ENCODE measurements around the gene DOP1B. TPM values are rescaled to one million over a fixed set of nuclear protein-coding genes. Genes with fewer than 3 reads are reported as not detected.
"Not testable (repeated sequence)": the region's sequence is repeated elsewhere in the genome, so short reads cannot be mapped to it uniquely, and the experiment has no call there.

DOP1B gene
- polyA plus RNA-seq, 4 donors = 5.2 to 8.2 (median 6.1) TPM

GRCh38 chr21:36132696-36133095 is 23.9 kb upstream of the DOP1B start:
- no peak for DNase-seq (ENCODE audit: low read depth in 4 of 4, low spot score in 2 of 4)

DNA sequence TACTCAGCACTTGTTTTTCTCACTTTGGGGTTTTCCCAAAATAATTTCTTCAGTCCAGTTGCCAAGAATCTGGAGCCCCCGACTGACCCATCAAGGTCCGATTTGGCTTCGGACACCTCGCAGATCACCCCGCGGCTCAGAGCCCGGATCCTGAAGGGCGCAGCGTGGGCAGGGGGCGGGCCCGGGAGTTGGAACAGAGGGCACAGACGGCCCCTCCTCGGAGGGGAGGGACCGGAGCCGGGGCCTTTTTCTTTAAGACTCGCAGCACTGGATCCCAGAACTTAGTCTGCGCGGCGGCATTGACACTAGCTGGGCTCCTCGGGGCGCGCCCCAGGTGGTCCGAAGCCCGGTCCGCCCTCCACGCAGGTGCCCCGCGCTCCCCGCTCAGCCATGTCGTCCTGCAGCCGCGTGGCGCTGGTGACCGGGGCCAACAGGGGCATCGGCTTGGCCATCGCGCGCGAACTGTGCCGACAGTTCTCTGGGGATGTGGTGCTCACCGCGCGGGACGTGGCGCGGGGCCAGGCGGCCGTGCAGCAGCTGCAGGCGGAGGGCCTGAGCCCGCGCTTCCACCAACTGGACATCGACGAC is 21.7 kb upstream of the DOP1B start, which contains the start of gene CBR3:
Gene CBR3, plus strand, starts transcription at position 277 of the 588 bp plus-strand sequence. Its CDS starts 114 bp downstream, at position 391.
- no peak for DNase-seq (ENCODE audit: low read depth in 4 of 4, low spot score in 2 of 4)

- DNase-seq (ENCODE audit: low read depth in 4 of 4, low spot score in 2 of 4) = no peak
These were observed 21.1 kb upstream of the DOP1B start for GRCh38 chr21:36135391-36136102.

DNA sequence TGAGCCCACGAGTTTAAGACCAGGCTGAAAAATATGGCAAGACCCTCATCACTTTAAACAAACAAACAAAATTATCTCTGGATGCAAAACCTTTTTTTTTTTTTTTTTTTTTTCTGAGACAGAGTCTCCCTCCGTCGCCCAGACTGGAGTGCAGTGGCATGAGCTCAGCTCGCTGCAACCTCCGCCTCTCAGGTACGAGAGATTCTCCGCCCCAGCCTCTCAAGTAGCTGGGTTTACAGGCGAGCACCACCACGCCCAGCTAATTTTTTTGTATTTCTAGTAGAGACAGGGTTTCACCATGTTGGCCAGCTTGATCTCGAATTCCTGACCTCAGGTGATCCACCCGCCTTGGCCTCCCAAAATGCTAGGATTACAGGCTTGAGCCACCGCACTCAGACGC is 16.8 kb upstream of the DOP1B start:
- not testable (repeated sequence) for DNase-seq (ENCODE audit: low read depth in 4 of 4, low spot score in 2 of 4)

DNA sequence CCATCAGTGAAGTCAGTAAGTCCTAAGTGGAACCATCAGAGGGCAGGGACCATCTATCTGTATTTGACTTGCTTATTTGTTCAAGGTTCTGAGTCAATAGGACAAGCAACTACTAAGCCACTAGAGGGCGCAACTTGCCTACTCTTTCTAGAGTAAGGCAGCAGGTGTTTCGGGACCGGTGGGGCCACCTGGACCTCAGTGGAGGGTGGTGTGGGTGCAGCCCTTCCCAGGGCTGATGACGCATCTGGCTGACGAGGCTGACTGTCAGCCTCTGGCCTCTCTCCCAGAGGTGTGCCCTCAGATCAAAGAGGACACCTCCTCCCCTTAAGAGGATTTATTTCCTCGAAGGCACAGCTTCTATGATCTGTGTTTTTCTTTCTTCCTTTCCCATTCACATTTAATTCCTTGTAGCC is 15.1 kb upstream of the DOP1B start:
- peak in 2 of 4 donors; percentile 66 to 78 for DNase-seq (ENCODE audit: low read depth in 4 of 4, low spot score in 2 of 4)

GRCh38 chr21:36144233-36144632 is 12.4 kb upstream of the DOP1B start:
- DNase-seq (ENCODE audit: low read depth in 4 of 4, low spot score in 2 of 4) = not testable (repeated sequence)

DNA sequence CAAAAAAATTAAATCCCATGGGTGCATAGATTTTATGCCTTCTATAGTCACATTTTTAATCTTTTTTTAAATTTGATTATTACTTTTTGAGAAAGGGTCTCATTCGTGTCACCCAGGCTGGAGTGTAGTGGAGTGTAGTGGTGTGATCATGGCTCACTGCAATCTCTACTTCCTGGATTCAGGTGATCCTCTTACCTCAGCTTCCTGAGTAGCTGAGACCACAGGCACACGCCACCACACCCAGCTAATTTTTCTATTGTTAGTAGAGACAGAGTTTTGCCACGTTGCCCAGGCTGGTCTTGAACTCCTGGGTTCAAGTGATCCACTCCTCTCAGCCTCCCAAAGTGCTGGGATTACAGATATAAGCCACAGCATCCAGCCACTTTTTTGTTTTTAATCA is 11.4 kb upstream of the DOP1B start:
- no peak for DNase-seq (ENCODE audit: low read depth in 4 of 4, low spot score in 2 of 4)

DNA sequence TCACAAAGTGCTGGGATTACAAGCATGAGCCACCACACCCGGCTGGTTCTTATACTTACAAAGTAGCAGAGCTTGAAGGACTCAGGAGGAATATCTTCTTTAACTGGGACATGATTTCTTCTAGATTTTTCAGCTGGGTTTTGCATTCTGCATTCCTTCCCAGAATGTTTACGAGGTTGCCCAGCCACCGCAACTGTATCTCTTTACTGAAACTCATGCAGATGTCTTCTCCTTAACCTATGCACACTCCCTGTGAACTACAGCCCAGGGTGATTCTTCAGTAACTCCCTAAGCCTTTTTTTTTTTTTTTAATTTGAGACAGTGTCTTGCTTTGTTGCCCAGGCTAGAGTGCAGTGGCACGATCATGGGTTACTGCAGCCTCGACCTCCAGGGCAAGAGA is 8.7 kb upstream of the DOP1B start:
- no peak for DNase-seq (ENCODE audit: low read depth in 4 of 4, low spot score in 2 of 4)

- DNase-seq (ENCODE audit: low read depth in 4 of 4, low spot score in 2 of 4) = no peak
These were observed 7.7 kb upstream of the DOP1B start for GRCh38 chr21:36148886-36149285.

DNA sequence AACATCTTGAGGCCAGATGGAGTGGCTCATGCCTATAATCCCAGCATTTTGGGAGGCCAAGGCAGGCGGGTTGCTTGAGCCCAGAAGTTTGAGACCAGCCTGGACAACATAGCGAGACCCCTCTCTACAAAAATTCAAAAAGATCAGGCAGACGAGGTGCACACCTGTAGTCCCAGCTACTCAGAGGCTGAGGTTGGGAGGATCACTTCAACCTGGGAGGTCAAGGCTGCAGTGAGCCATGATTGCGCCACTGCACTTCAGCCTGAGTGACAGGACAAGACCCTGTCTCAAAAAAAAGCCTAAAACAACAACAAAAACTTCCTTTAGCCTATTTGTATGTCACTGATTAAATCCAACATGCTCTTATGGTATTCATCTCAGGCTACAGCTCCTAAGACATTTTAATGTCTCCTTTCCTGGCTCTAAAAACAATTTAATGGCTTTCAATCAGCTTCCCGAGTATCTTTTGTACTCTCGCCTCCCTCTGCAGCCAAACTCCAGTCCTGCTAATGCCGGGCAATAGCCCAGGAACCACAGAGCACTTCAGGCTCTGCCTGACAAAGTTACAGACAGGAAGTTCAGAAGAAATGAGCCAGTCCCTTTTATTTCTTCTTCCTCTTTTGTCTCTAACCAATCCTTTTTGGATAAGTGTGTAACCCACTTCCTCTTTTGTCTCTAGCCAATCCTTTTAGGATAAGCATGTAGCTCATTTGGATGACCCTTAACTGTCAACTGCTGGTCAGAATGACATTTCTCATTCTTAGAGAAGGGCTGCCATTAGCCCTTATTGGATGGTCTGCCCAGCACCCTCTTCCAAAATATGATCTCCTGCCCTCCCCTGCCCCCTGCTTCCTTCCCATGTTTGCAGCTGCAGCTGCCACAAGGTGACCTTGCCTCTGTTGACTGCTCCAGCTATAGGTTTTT is 6.6 kb upstream of the DOP1B start:
- DNase-seq (ENCODE audit: low read depth in 4 of 4, low spot score in 2 of 4) = no peak

- no peak for DNase-seq (ENCODE audit: low read depth in 4 of 4, low spot score in 2 of 4)
These were observed 853 bp upstream of the DOP1B start for GRCh38 chr21:36155603-36156338.

DNA sequence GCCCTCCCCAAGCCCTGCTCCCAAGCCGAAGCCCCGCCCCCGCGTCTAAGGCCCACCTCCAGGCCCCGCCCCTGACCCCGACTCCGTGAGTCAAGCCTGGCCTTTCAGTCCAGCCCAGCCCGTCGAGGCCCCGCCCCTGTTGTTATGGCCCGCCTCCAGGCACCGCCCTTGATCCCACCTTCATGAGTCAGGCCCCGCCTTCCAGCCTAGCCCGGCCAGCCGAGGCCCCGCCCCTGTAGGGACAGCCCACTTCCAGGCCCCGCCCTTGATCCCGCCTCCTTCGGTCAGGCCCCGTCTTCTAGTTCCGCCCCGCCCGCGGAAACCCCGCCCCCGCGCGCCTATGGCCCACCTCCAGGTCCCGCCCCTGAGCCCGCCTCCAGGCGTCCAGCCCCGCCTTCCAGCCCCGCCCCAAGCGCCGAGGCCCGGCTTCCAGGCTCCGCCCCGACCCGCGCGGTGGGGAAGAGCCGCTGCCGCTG is 247 bp upstream of the DOP1B start:
- DNase-seq (ENCODE audit: low read depth in 4 of 4, low spot score in 2 of 4) = peak in 3 of 4 donors; percentile 94 to 98 (median 96)

- DNase-seq (ENCODE audit: low read depth in 4 of 4, low spot score in 2 of 4) = no peak
These were observed 2.8 kb downstream of the DOP1B start for GRCh38 chr21:36159356-36159921.

GRCh38 chr21:36160850-36161178 is 4.2 kb downstream of the DOP1B start:
- DNase-seq (ENCODE audit: low read depth in 4 of 4, low spot score in 2 of 4) = no peak

DNA sequence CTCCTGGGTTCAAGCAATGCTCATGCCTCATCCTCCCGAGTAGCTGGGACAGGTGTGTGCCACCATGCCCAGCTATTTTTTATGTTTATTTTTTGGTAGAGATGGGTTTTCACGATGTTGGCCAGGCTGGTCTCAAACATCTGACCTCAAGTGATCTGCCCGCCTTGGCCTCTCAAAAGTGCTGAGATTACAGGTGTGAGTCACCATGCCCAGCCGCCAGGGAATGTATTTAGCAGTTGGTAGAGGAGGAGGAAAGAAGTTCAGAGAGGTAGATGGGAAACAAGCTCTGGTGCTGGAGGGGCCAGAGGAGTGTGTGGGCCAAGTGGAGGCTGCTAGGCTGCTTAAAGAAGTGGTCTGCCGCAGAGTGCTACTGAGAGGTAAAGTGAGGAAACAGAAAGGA is 6.0 kb downstream of the DOP1B start:
- DNase-seq (ENCODE audit: low read depth in 4 of 4, low spot score in 2 of 4) = no peak

DNA sequence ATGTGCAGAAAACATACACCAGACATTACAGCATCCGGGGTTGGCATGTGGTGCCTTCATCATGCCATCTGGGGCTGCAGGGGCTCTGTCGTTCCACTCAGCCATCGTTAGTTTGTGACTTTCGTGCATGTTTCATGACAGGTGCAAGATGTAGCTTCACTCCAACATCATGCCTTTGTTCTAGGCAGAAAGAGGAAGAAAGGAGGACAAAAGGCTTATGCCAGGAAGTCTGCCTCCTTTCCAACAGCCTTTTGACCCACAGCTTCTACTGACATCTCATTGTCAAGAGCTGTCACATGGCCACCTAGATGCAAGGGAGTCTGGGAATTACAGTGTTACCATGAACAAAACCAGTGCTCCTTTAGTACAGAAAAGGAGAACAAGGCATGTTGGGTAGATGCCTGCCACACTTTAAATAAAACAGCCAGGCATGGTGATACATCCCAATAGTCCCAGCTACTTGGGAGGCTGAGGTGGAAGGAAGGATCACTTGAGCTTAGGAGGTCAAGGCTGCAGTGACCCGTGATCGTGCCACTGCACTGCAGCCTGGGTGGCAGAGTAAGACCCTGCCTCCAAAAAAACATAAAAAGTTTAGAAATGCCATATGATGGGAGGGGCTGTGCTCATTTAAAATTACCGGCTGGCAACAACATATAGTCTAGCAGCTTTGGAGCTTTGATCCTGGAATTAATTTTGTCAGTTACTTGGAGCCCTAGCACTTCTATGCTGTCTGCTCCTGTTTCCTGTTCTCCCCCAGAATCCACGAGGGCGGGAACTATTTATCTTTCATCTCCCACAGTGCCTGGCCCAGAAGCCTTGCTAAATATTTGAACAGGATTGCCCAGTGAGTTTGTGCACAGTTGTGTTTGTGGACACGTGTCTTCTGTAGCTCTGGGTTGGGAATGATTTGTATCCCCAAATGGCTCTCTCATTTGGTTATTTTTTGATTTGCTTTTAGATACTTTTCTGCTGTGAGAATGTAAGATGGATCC is 7.4 kb downstream of the DOP1B start:
- no peak for DNase-seq (ENCODE audit: low read depth in 4 of 4, low spot score in 2 of 4)

DNA sequence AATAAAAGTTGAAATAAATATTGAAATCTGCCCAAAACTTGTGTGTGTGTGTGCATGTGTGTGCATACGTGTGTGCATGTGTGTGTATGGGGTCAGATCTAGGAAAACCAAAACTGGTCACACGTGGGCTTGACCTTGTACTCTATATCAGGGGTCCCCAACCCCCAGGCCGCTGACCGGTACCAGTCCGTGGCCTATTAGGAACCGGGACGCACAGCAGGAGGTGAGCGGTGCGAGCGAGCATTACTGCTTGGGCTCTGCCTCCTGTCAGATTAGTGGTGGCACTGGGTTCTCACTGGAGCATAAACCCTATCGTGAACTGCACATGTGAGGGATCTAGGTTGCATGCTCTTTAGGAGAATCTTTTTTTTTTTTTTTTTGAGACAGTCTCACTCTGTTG is 8.7 kb downstream of the DOP1B start:
- DNase-seq (ENCODE audit: low read depth in 4 of 4, low spot score in 2 of 4) = no peak

DNA sequence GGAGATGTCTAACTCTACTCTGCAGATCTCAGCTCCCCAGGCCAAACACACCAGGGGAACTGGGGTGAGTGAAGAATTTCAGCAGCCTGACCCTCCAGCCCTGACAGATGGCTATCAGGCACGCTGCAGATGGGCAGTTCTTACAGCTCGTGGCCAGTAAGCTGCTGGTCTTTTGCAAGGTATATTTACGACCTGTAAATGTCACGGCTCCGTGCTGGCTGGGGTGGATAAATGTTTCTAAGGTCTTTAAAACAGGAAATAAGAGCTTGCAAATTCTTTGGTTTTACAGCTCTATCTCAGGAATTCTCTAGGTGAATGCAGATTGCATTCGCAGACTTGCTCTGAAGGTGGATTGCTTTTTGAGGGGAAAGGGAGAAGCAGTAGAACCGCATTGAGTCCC is 10.1 kb downstream of the DOP1B start:
- no peak for DNase-seq (ENCODE audit: low read depth in 4 of 4, low spot score in 2 of 4)

- DNase-seq (ENCODE audit: low read depth in 4 of 4, low spot score in 2 of 4) = no peak
These were observed 10.9 kb downstream of the DOP1B start for GRCh38 chr21:36167541-36167940.
